ENCODE data around the gene TGM1. TPM values are rescaled to one million over a fixed set of nuclear protein-coding genes. Genes with fewer than 3 reads are reported as not detected.
"Not testable (repeated sequence)": the region's sequence is repeated elsewhere in the genome, so short reads cannot be mapped to it uniquely, and the experiment has no call there.

The TGM1 gene
- total and polyA plus RNA-seq, 4 experiments from 2014 or later: 0.11 to 16.1 (median 5.5) TPM

DNA sequence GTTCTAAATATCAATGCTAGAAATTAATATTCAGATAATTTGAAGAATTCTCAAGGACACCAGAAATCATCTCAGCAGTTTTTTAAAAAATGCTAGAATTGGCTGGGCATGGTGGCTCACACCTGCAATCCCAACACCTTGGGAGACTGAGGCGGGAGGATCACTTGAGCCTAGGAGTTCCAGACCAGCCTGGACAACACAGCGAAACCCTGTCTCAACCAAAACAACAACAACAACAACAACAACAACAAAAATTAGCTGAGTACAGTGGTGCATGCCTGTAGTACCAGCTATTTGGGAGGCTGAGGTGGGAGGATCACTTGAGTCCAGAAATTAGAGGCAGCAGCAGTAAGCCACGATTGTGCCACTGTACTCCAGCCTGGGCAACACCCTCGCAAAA is 43.9 kb downstream of the TGM1 start:
- Histone ChIP-seq H3K4me1 (ENCODE audit: insufficient read depth, low read length) (peaks cover 20% of the 10 kb centered on the region), H3K36me3 (ENCODE audit: insufficient read depth, low read length) (no peaks in the 10 kb centered on the region), H3K4me3 (ENCODE audit: low read length in 2 of 2) (no peak overlapping the region), H3K9me3 (ENCODE audit: control insufficient read depth in 1 of 2, low read length in 2 of 2) (no peaks in the 10 kb centered on the region), H3K27ac (ENCODE audit: low read depth, low read length) (no peak overlapping the region), H3K27me3 (ENCODE audit: insufficient read depth, low read length) (no peaks in the 10 kb centered on the region)
- no peak for DNase-seq
- H3K9me3 Mint-ChIP-seq: peaks cover 0 to 2% (median 0%) of the 10 kb centered on the region in 8 donors
- no peaks in the 10 kb centered on the region for H3K27me3 Mint-ChIP-seq
- ChIA-PET POLR2A (ENCODE audit: partially characterized antibody) (interaction anchor here (1.4 to 2.2 kb wide), 3 partner anchors 14 to 24 kb away, joined by 5 to 6 read pairs (median 6); partner anchors contain the start of genes GMPR2, TINF2 and TM9SF1), CTCF (ENCODE audit: partially characterized antibody) (interaction anchor here (1.0 to 2.3 kb wide), 7 partner anchors 10 to 218 kb away, joined by 3 to 9 read pairs (median 4); partner anchors contain the start of genes PSME2 and TINF2)
- H3K4me3 Mint-ChIP-seq: no peak overlapping the region
- H3K4me1 Mint-ChIP-seq: peaks cover 15 to 27% (median 21%) of the 10 kb centered on the region in 4 donors
- intact Hi-C loops (cut with micrococcal nuclease): no loop called here
- H3K36me3 Mint-ChIP-seq: peaks cover 4 to 21% of the 10 kb centered on the region in 2 donors
- H3K27ac Mint-ChIP-seq: no peak overlapping the region

DNA sequence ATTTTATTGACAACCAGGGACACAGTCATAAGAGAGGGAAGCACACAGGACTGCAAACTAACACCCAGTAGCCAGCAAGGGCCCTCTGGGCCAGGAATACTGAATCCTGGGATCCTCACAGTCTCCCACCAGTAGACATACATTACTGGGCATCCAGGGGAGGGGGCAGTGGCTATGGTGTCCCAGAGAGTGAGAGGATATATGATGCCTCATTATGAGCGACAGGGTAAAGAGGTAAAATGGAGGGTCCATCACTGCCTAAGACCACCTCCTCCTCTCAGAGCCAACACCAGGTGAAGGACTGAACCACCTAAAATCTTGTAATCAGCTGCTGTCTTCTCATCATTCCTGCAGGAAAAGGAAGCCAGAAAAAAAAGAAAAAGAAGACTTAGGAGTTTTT is 46.1 kb downstream of the TGM1 start:
- Mint-ChIP-seq H3K36me3 (peaks cover 4 to 27% of the 10 kb centered on the region in 2 donors), H3K27ac (peak overlapping the region in 5 of 7 donors; percentile 52 to 100 (median 95)), H3K4me1 (peaks cover 25 to 49% (median 37%) of the 10 kb centered on the region in 4 donors)
- not testable (repeated sequence) for H3K4me3 ChIP-seq (ENCODE audit: low read length in 2 of 2); H3K9me3 Mint-ChIP-seq; H3K4me3 Mint-ChIP-seq; DNase-seq; H3K36me3 ChIP-seq (ENCODE audit: insufficient read depth, low read length); H3K27me3 ChIP-seq (ENCODE audit: insufficient read depth, low read length); H3K9me3 ChIP-seq (ENCODE audit: control insufficient read depth in 1 of 2, low read length in 2 of 2); H3K27me3 Mint-ChIP-seq
- Histone ChIP-seq H3K4me1 (ENCODE audit: insufficient read depth, low read length) (peaks cover 33% of the 10 kb centered on the region), H3K27ac (ENCODE audit: low read depth, low read length) (peak overlapping the region; percentile 100)
- intact Hi-C loops (cut with micrococcal nuclease): loop anchor here (1.0 kb wide), 6 partner anchors 15 to 225 kb away; partner anchors contain the start of genes GMPR2, NEDD8, RABGGTA and SDR39U1
- ChIA-PET POLR2A (ENCODE audit: partially characterized antibody) (interaction anchor here (0.6 to 6.6 kb wide), 13 partner anchors 8 to 108 kb away, joined by 3 to 171 read pairs (median 21); partner anchors contain the start of genes DHRS1, GMPR2, IPO4 and NEDD8), CTCF (ENCODE audit: partially characterized antibody) (interaction anchor here (1.3 to 4.9 kb wide), 6 partner anchors 8 to 92 kb away, joined by 5 to 68 read pairs (median 14); partner anchors contain the start of genes CIDEB, IPO4, TINF2 and TM9SF1)

DNA sequence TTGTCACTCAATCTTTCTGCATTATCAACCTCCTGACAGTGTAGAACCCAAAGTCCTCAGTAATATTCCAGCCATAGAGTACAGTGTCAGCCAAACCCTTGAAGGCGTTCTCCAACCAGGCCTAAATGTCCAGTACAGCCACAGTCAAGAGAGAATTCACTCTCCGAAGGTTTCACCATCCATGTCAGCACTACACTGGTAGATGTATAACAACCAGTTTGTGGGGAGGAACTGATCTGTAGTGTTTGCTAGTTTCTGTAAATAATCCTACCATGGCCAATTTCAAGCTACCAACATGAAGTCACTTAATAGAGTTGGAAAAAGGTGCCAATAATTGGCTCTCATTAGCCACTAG is 46.7 kb downstream of the TGM1 start:
- peak overlapping the region; percentile 90 to 97 (median 93) for H3K4me3 Mint-ChIP-seq
- peaks cover 30 to 55% (median 42%) of the 10 kb centered on the region in 4 donors for H3K4me1 Mint-ChIP-seq
- POLR2A ChIA-PET (ENCODE audit: partially characterized antibody): interaction anchor here (0.6 to 6.6 kb wide), 32 partner anchors 9 to 895 kb away, joined by 3 to 171 read pairs (median 8); partner anchors contain the start of genes CBLN3, CIDEB, DCAF11 and DHRS1
- no peaks in the 10 kb centered on the region for H3K27me3 Mint-ChIP-seq
- Histone ChIP-seq H3K27me3 (ENCODE audit: insufficient read depth, low read length) (no peaks in the 10 kb centered on the region), H3K36me3 (ENCODE audit: insufficient read depth, low read length) (peaks cover 2% of the 10 kb centered on the region), H3K9me3 (ENCODE audit: control insufficient read depth in 1 of 2, low read length in 2 of 2) (no peaks in the 10 kb centered on the region), H3K4me3 (ENCODE audit: low read length in 2 of 2) (peak overlapping the region in 1 of 2 donors; percentile 94), H3K27ac (ENCODE audit: low read depth, low read length) (peak overlapping the region; percentile 100), H3K4me1 (ENCODE audit: insufficient read depth, low read length) (peaks cover 39% of the 10 kb centered on the region)
- CTCF ChIA-PET (ENCODE audit: partially characterized antibody): interaction anchor here (0.8 to 4.9 kb wide), 19 partner anchors 9 to 107 kb away, joined by 3 to 68 read pairs (median 5); partner anchors contain the start of genes CIDEB, IPO4, TINF2 and TM9SF1
- DNase-seq: no peak
- peak overlapping the region; percentile 94 to 100 (median 98) for H3K27ac Mint-ChIP-seq
- H3K9me3 Mint-ChIP-seq: peaks cover 0 to 5% (median 0%) of the 10 kb centered on the region in 8 donors
- peaks cover 9 to 32% of the 10 kb centered on the region in 2 donors for H3K36me3 Mint-ChIP-seq
- intact Hi-C loops (cut with micrococcal nuclease): loop anchor here (1.0 kb wide), 6 partner anchors 16 to 226 kb away; partner anchors contain the start of genes GMPR2, NEDD8, RABGGTA and SDR39U1

DNA sequence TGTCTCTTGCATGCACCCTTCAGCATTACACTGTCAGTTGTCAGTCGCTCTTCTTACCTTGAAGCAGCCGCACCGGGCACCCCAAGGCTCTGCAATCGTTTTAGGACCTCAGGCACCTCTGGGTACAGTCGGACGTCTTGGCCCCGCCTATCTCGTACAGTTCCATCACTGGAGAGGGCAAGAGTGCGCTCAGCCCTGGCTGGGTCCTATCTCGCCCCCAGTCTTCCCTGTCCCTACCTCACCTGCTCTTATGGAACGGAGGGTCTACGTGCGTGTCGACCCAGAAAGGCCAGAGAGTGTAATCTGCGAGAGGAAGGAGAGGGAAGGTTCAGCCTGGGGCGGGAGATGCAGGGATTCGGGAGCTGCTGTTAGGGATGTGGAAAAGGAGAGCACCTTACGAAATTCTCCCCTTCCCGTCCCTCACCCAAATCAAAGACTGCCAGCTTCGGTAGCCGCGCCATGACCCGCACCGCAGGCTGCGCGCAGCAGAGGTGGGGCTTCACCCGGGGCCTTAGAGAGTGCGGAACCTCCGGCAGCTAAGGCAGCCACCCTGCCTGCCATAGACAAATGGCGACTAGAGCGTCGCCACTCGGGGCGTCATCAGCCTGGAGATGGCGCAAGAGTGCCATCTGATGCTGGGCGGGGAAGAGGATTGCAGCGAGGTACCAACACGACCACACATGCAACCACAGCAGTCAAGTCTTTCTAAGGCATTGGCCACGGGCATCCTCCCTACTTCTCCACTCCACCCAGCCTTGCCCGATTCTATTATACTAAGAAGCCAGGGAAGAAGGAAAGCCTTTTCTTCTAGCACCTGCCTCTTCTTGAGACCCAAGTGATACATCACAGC is 47.3 kb downstream of the TGM1 start, which contains the start of gene MDP1:
MDP1 (minus strand) TSS at position 572 of the 850 bp plus-strand sequence; CDS start at position 461, 111 bp downstream.
- Histone ChIP-seq H3K27ac (ENCODE audit: low read depth, low read length) (peak within 1 kb of the TSS; percentile 100), H3K4me3 (ENCODE audit: low read length in 2 of 2) (peak within 1 kb of the TSS; percentile 94 to 95), H3K27me3 (ENCODE audit: insufficient read depth, low read length) (no peaks in the 10 kb centered on the region), H3K36me3 (ENCODE audit: insufficient read depth, low read length) (peaks cover 6% of the 10 kb centered on the region), H3K4me1 (ENCODE audit: insufficient read depth, low read length) (peaks cover 42% of the 10 kb centered on the region), H3K9me3 (ENCODE audit: control insufficient read depth in 1 of 2, low read length in 2 of 2) (no peaks in the 10 kb centered on the region)
- intact Hi-C loops (cut with micrococcal nuclease): loop anchor here (1.0 kb wide), 6 partner anchors 17 to 227 kb away; partner anchors contain the start of genes GMPR2, NEDD8, RABGGTA and SDR39U1
- Mint-ChIP-seq H3K27me3 (no peaks in the 10 kb centered on the region), H3K9me3 (peaks cover 0 to 5% (median 0%) of the 10 kb centered on the region in 8 donors), H3K36me3 (peaks cover 10 to 36% of the 10 kb centered on the region in 2 donors), H3K4me3 (peak within 1 kb of the TSS; percentile 90 to 97 (median 93)), H3K27ac (peak within 1 kb of the TSS; percentile 95 to 100 (median 99)), H3K4me1 (peaks cover 30 to 56% (median 44%) of the 10 kb centered on the region in 4 donors)
- peak; percentile 86 to 92 (median 88) for DNase-seq
- ChIA-PET POLR2A (ENCODE audit: partially characterized antibody) (interaction anchor here (0.6 to 6.6 kb wide), 32 partner anchors 9 to 895 kb away, joined by 3 to 171 read pairs (median 8); partner anchors contain the start of genes CBLN3, CIDEB, DCAF11 and DHRS1), CTCF (ENCODE audit: partially characterized antibody) (interaction anchor here (0.7 to 4.9 kb wide), 27 partner anchors 9 to 222 kb away, joined by 3 to 68 read pairs (median 5); partner anchors contain the start of genes CIDEB, DCAF11, IPO4 and NRL)

DNA sequence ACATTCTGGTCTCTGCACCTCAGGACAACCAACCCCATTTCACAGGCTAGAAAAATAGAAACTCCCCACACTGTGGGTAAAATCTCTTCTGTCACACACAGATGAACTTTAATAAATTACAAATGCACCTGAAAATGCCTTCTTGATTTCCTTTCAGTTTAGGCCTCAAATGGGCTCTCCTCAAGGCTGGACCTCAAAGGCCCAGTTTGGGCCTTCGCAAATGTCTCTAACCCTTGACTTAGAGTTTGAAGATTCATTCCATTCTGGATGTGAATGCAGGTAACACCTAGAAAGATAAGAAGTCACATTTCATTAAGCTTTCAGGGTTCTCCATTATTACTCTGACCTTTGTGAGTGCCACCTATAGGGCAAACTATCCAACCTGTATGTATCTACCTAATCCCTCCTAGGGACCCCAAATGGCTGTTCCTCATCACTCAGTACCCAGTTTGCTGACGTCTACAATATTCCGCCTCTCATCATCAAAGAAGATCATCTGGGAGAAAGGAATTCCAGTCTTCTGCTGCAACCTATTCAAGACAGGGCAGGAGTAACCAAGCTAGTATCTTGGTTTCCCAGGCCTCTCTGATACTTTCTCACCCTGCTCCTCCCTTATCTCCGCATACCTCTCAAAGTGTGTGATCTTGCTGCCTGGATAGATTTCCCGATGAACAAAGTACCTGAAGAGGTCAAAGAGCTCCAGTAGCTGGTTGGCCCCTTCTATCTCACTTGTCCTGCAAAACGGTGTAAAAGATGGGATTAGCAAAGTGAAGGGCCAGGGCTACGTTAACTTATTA is 48.9 kb downstream of the TGM1 start:
- H3K27ac ChIP-seq (ENCODE audit: low read depth, low read length): peak overlapping the region; percentile 100
- Mint-ChIP-seq H3K4me3 (peak overlapping the region; percentile 92 to 99 (median 96)), H3K4me1 (peaks cover 33 to 72% (median 48%) of the 10 kb centered on the region in 4 donors), H3K36me3 (peaks cover 21 to 49% of the 10 kb centered on the region in 2 donors), H3K27me3 (no peaks in the 10 kb centered on the region), H3K27ac (peak overlapping the region; percentile 95 to 100 (median 99)), H3K9me3 (peaks cover 0 to 5% (median 0%) of the 10 kb centered on the region in 8 donors)
- H3K4me1 ChIP-seq (ENCODE audit: insufficient read depth, low read length): peaks cover 42% of the 10 kb centered on the region
- H3K9me3 ChIP-seq (ENCODE audit: control insufficient read depth in 1 of 2, low read length in 2 of 2): no peaks in the 10 kb centered on the region
- POLR2A ChIA-PET (ENCODE audit: partially characterized antibody): interaction anchor here (0.7 to 6.6 kb wide), 34 partner anchors 7 to 1156 kb away, joined by 3 to 171 read pairs (median 8); partner anchors contain the start of genes CBLN3, CIDEB, DCAF11 and DHRS1
- CTCF ChIA-PET (ENCODE audit: partially characterized antibody): interaction anchor here (0.6 to 4.9 kb wide), 14 partner anchors 10 to 222 kb away, joined by 3 to 68 read pairs (median 9); partner anchors contain the start of genes CIDEB, DCAF11, DHRS1 and NOP9
- H3K4me3 ChIP-seq (ENCODE audit: low read length in 2 of 2): peak overlapping the region in 1 of 2 donors; percentile 91
- no peaks in the 10 kb centered on the region for H3K27me3 ChIP-seq (ENCODE audit: insufficient read depth, low read length)
- intact Hi-C loops (cut with micrococcal nuclease): loop anchor here (1.0 to 2.0 kb wide), 6 partner anchors 19 to 99 kb away; partner anchors contain the start of genes DCAF11, EMC9, IPO4 and IRF9
- DNase-seq: no peak
- peaks cover 23% of the 10 kb centered on the region for H3K36me3 ChIP-seq (ENCODE audit: insufficient read depth, low read length)

Measured in CD4-positive, alpha-beta memory T cell (primary cell).